H9 (cell line): ENCODE measurements around the gene ARMH3. TPM values are rescaled to one million over a fixed set of nuclear protein-coding genes. Genes with fewer than 3 reads are reported as not detected.

Experiments
- DNase-seq: peaks from one replicate; pipeline ENCODE4 v3.0.0-alpha.2; 2017
- H2AFZ ChIP-seq: one replicate; pipeline ENCODE4 v1.6.1; 2013; ENCODE audit warnings: mild to moderate bottlenecking, low read length, control low read depth, moderate library complexity
- H2AK5ac ChIP-seq: 2 replicates; pipeline ENCODE4 v1.6.1; 2013; ENCODE audit warnings: low read length, control low read depth, mixed read lengths; ENCODE audit not compliant: insufficient read length
- H2BK120ac ChIP-seq: one replicate; pipeline ENCODE4 v1.6.1; 2013; ENCODE audit warnings: low read depth, mild to moderate bottlenecking, low read length, control low read depth, inconsistent platforms; ENCODE audit not compliant: poor library complexity, severe bottlenecking
- H2BK12ac ChIP-seq: 2 replicates; pipeline ENCODE4 v1.6.1; 2013; ENCODE audit warnings: low read length, control low read depth, mixed read lengths, low read depth; ENCODE audit not compliant: insufficient read length
- H2BK15ac ChIP-seq: 2 replicates; pipeline ENCODE4 v1.6.1; 2013; ENCODE audit warnings: low read depth, low read length, control low read depth
- H2BK20ac ChIP-seq: one replicate; pipeline ENCODE4 v1.6.1; 2013; ENCODE audit warnings: low read depth, mild to moderate bottlenecking, low read length, control low read depth, inconsistent platforms; ENCODE audit not compliant: poor library complexity, severe bottlenecking
- H2BK5ac ChIP-seq: 2 replicates; pipeline ENCODE4 v1.6.1; 2013; ENCODE audit warnings: low read length, control low read depth, mixed read lengths; ENCODE audit not compliant: insufficient read length
- H3K14ac ChIP-seq: 2 replicates; pipeline ENCODE4 v1.6.1; 2013; ENCODE audit warnings: low read length, control low read depth; ENCODE audit not compliant: insufficient read depth
- H3K18ac ChIP-seq: 2 replicates; pipeline ENCODE4 v1.6.1; 2013; ENCODE audit warnings: low read depth, mild to moderate bottlenecking, mixed read lengths, low read length, control low read depth; ENCODE audit not compliant: insufficient read length
- H3K23ac ChIP-seq: 2 replicates; pipeline ENCODE4 v1.6.1; 2013; ENCODE audit warnings: low read length, control low read depth, mixed read lengths, low read depth; ENCODE audit not compliant: insufficient read length
- H3K23me2 ChIP-seq: 2 replicates; pipeline ENCODE4 v1.6.1; 2013; ENCODE audit warnings: low read depth, mild to moderate bottlenecking, mixed read lengths, low read length, control low read depth; ENCODE audit not compliant: insufficient read length, poor library complexity, severe bottlenecking
- H3K27ac ChIP-seq: 2 replicates; pipeline ENCODE4 v1.5.1; 2013; ENCODE audit warnings: low read length, control low read depth, mixed read lengths, low read depth; ENCODE audit not compliant: insufficient read length
- H3K27me3 ChIP-seq: 2 replicates; pipeline ENCODE4 v1.6.1; 2013; ENCODE audit warnings: low read length, control low read depth, inconsistent platforms; ENCODE audit not compliant: insufficient read depth
- H3K4ac ChIP-seq: 2 replicates; pipeline ENCODE4 v1.6.1; 2013; ENCODE audit warnings: low read depth, mild to moderate bottlenecking, control low read depth, inconsistent platforms, low read length, moderate library complexity
- H3K4me1 ChIP-seq: 2 replicates; pipeline ENCODE4 v1.6.1; 2013; ENCODE audit warnings: low read length, control low read depth, inconsistent platforms; ENCODE audit not compliant: insufficient read depth
- H3K4me2 ChIP-seq: 2 replicates; pipeline ENCODE4 v1.6.1; 2013; ENCODE audit warnings: low read length, control low read depth, mixed read lengths; ENCODE audit not compliant: insufficient read length, insufficient read depth
- H3K56ac ChIP-seq: 2 replicates; pipeline ENCODE4 v1.6.1; 2013; ENCODE audit warnings: low read depth, mild to moderate bottlenecking, mixed read lengths, low read length, control low read depth; ENCODE audit not compliant: insufficient read length
- H3K79me1 ChIP-seq: 2 replicates; pipeline ENCODE4 v1.6.1; 2013; ENCODE audit warnings: low read depth, mild to moderate bottlenecking, moderate library complexity, low read length, control low read depth, inconsistent platforms; ENCODE audit not compliant: insufficient read depth, poor library complexity, severe bottlenecking
- H3K79me2 ChIP-seq: 2 replicates; pipeline ENCODE4 v1.6.1; 2013; ENCODE audit warnings: low read length, control low read depth, inconsistent platforms; ENCODE audit not compliant: insufficient read depth
- H3K9ac ChIP-seq: 2 replicates; pipeline ENCODE4 v1.6.1; 2013; ENCODE audit warnings: low read length, control low read depth, mixed read lengths; ENCODE audit not compliant: insufficient read length; ENCODE audit errors: extremely low read depth
- H3K9me3 ChIP-seq: one replicate; pipeline ENCODE4 v1.6.1; 2013; ENCODE audit warnings: low read depth, low read length, inconsistent platforms; ENCODE audit not compliant: control insufficient read depth
- H3T11ph ChIP-seq: one replicate; pipeline ENCODE4 v1.6.1; 2013; ENCODE audit warnings: mild to moderate bottlenecking, low read length, control low read depth, inconsistent platforms
- H4K20me1 ChIP-seq: one replicate; pipeline ENCODE4 v1.6.1; 2013; ENCODE audit not compliant: control insufficient read depth, insufficient read length, insufficient read depth
- H4K5ac ChIP-seq: 2 replicates; pipeline ENCODE4 v1.6.1; 2013; ENCODE audit warnings: low read depth, mild to moderate bottlenecking, mixed read lengths, low read length, control low read depth; ENCODE audit not compliant: insufficient read length
- H4K8ac ChIP-seq: replicated peaks from 2 replicates; pipeline ENCODE4 v1.6.1; 2013; ENCODE audit warnings: low read length, control low read depth, mixed read lengths, low read depth; ENCODE audit not compliant: insufficient read length
- H4K91ac ChIP-seq: 2 replicates; pipeline ENCODE4 v1.6.1; 2013; ENCODE audit warnings: low read depth, mild to moderate bottlenecking, moderate library complexity, mixed read lengths, low read length, control low read depth; ENCODE audit not compliant: insufficient read length
- H3K27ac Mint-ChIP-seq, 3 experiments: 2 replicates in 2 of 3; 3 replicates in 1 of 3; pipeline ENCODE4 v1.8.0; 2020 to 2021; ENCODE audit warnings: mixed read lengths in 3 of 3, mild to moderate bottlenecking in 1 of 3, moderate library complexity in 1 of 3
- H3K27me3 Mint-ChIP-seq: 2 replicates; pipeline ENCODE4 v1.8.0; 2021; ENCODE audit warnings: low read depth, mild to moderate bottlenecking, moderate library complexity, mixed read lengths
- H3K36me3 Mint-ChIP-seq, 3 experiments: 2 replicates in 2 of 3; 3 replicates in 1 of 3; pipeline ENCODE4 v1.8.0; 2020 to 2021; ENCODE audit warnings: low read depth in 3 of 3, mixed read lengths in 3 of 3; ENCODE audit not compliant: insufficient read depth in 1 of 3
- H3K4me1 Mint-ChIP-seq, 2 experiments: 2 replicates each; pipeline ENCODE4 v1.8.0; 2020; ENCODE audit warnings: mixed read lengths in 2 of 2
- H3K4me3 Mint-ChIP-seq, 2 experiments: 2 replicates in 1 of 2; 3 replicates in 1 of 2; pipeline ENCODE4 v1.8.0; 2020 to 2021; ENCODE audit warnings: mild to moderate bottlenecking in 2 of 2, mixed read lengths in 2 of 2, moderate library complexity in 1 of 2
- H3K9me3 Mint-ChIP-seq, 2 experiments: 2 replicates in 1 of 2; 3 replicates in 1 of 2; pipeline ENCODE4 v1.8.0; 2020; ENCODE audit warnings: mild to moderate bottlenecking in 2 of 2, mixed read lengths in 2 of 2, moderate library complexity in 1 of 2
- WGBS: extraction: QIAGEN DNeasy Blood & Tissue Kit; methylation state at CpG from one replicate; pipeline ENCODE4 v1.1.7; 2013; ENCODE audit warnings: missing lambda C conversion rate, low lambda C conversion rate, mixed read lengths; ENCODE audit not compliant: insufficient read length; ENCODE audit errors: extremely low coverage; 5-methylcytosine and 5-hydroxymethylcytosine counted together
- total RNA-seq: library from RNA; stranded (reverse); gene quantifications from 2 replicates; pipeline ENCODE4 v1.2.1, GENCODE V29; 2021
- TF ChIP-seq, protein P1 (sequence below): fragments of 200-600 bp; sonication (generic); conservative IDR thresholded peaks from 3 replicates; pipeline ENCODE4 v1.8.0; 2021; ENCODE audit warnings: antibody characterized with exemption, mild to moderate bottlenecking

ARMH3 gene
- total RNA-seq, 1 experiment from 2014 or later, result 20.4 TPM

DNA sequence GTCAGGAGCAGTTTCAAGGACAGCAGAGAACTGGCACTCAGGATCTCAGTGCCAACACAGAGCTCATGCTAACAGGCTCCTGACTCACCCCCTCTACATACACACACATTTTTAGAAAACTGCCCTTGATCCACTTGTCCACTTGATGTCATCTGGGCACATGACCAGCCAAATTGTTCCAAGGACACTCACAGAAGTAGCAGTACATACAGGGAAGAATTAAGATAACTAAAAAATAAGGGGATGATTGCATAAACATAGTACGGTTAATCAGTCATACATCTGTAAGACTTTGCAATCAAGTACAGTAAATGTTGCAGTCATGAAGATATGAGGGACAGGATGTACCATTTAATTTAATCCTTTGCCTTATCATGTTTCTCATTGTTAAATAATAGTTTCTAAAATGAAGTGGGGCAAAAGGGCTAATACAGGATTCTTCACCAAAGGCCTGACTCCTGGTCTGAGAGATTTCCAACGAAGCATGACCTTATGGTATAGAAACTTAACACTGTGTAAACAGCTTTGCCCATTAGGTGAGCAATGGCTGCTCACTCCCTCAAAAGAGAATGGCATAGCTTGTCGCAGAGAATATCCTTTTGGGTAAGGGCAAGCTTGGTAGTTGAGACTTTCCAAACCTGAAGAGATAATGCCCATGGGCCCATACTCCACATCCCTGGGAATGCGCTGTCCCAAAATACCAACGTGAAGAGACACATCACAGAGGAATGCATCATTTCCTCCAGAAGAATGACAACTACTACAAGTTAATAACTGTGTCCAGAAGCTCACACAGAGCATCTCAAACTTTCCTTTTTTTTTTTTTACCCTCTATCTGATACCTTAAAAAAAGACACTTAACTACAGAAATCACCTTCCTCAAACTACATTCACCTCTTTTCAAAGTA, 94.1 kb downstream of the ARMH3 start:
- H4K8ac ChIP-seq, result no peak overlapping the region
- Mint-ChIP-seq H3K27ac (no peak overlapping the region), H3K4me3 (no peak overlapping the region), H3K9me3 (no peaks in the 10 kb centered on the region), H3K4me1 (peaks cover 2 to 18% of the 10 kb centered on the region in 2 experiments; a peak in 2 of 4 replicates), H3K27me3 (no peaks in the 10 kb centered on the region), H3K36me3 (peaks cover 4 to 10% (median 8%) of the 10 kb centered on the region in 3 experiments; a peak in 6 of 7 replicates)
- H3K4me2 ChIP-seq, result no peak overlapping the region
- H4K91ac ChIP-seq, result no peak overlapping the region
- H3K79me2 ChIP-seq, result no peaks in the 10 kb centered on the region
- no peak overlapping the region for H2BK15ac ChIP-seq
- H4K5ac ChIP-seq, result no peak overlapping the region
- H3K23me2 ChIP-seq, result no peaks in the 10 kb centered on the region
- H4K20me1 ChIP-seq, result no peaks in the 10 kb centered on the region
- H2BK120ac ChIP-seq, result no peak overlapping the region
- no peak overlapping the region for H2BK20ac ChIP-seq
- H3K79me1 ChIP-seq, result no peaks in the 10 kb centered on the region
- DNase-seq, result no peak
- H3T11ph ChIP-seq, result no peak overlapping the region
- H3K4ac ChIP-seq, result no peak overlapping the region
- TF ChIP-seq, protein P1, sequence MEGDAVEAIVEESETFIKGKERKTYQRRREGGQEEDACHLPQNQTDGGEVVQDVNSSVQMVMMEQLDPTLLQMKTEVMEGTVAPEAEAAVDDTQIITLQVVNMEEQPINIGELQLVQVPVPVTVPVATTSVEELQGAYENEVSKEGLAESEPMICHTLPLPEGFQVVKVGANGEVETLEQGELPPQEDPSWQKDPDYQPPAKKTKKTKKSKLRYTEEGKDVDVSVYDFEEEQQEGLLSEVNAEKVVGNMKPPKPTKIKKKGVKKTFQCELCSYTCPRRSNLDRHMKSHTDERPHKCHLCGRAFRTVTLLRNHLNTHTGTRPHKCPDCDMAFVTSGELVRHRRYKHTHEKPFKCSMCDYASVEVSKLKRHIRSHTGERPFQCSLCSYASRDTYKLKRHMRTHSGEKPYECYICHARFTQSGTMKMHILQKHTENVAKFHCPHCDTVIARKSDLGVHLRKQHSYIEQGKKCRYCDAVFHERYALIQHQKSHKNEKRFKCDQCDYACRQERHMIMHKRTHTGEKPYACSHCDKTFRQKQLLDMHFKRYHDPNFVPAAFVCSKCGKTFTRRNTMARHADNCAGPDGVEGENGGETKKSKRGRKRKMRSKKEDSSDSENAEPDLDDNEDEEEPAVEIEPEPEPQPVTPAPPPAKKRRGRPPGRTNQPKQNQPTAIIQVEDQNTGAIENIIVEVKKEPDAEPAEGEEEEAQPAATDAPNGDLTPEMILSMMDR, result no peak
- H3K27ac ChIP-seq, result no peak overlapping the region
- no peaks in the 10 kb centered on the region for H3K9me3 ChIP-seq
- no CpG with 5 or more reads among the region's 5 CpGs for WGBS
- H3K18ac ChIP-seq, result no peak overlapping the region
- no peak overlapping the region for H2BK12ac ChIP-seq
- no peaks in the 10 kb centered on the region for H3K4me1 ChIP-seq
- H3K23ac ChIP-seq, result no peak overlapping the region
- H3K9ac ChIP-seq, result no peak overlapping the region
- no peaks in the 10 kb centered on the region for H3K27me3 ChIP-seq
- H3K14ac ChIP-seq, result no peak overlapping the region
- H2AK5ac ChIP-seq, result no peak overlapping the region
- H2AFZ ChIP-seq, result no peak overlapping the region
- H3K56ac ChIP-seq, result no peak overlapping the region
- H2BK5ac ChIP-seq, result no peak overlapping the region
